Measurements from ENCODE around the gene EIF4G3.

- TF ChIP-seq EZH2 (IDR thresholded peaks at IDR 0.05; ENCODE audit: borderline replicate concordance, low read depth, low read length, poor library complexity, severe bottlenecking), result no peak
- no peak for TF ChIP-seq CTCF (conservative IDR thresholded peaks at IDR 0.05; ENCODE audit: low read depth, low read length)
Measured at GRCh38 chr1:20875198-20875973, 301.3 kb downstream of the EIF4G3 start.

All from A673 (cell line).